Cardiac septum (tissue), 1 donor: Measurements from ENCODE around the gene GFY. TPM values are rescaled to one million over a fixed set of nuclear protein-coding genes. Genes with fewer than 3 reads are reported as not detected.
"Not testable (repeated sequence)": the region's sequence is repeated elsewhere in the genome, so short reads cannot be mapped to it uniquely, and the experiment has no call there.

ENCODE experiments used
- DNase-seq: peaks from one replicate; pipeline ENCODE4 v3.0.0-alpha.2; 2020; ENCODE audit warnings: low spot score
- intact Hi-C: fragments of 100-400 bp; cut with DNase I; formaldehyde crosslinking; loops from one replicate; pipeline ENCODE4 v1.14.0; 2022
- total RNA-seq: library from RNA; stranded (reverse); fragmentation: NEBNext Ultra II Directional; extraction: Animal tissue kit (Norgen Biotek cat#: 25700); gene quantifications from one replicate; pipeline ENCODE4 v1.2.1, GENCODE V29; 2021
- donor health status: DM: no; HTN: no; CAD: no.

GFY gene
- total RNA-seq, 1 donor from 2014 or later = not detected

- intact Hi-C loops = no loop called here
- no peak for DNase-seq
These were observed 16.2 kb downstream of the GFY start, which contains the start of gene SLC17A7 for GRCh38 chr19:49441210-49441959. SLC17A7 (minus strand) TSS chr19:49441527; CDS start chr19:49441379, 148 bp downstream.

GRCh38 chr19:49441960-49442350, 16.8 kb downstream of the GFY start:
- DNase-seq = no peak
- intact Hi-C loops = loop anchor here (2.0 kb wide), 1 partner anchor 79 kb away; the partner anchor contains the start of genes DKKL1 and TEAD2

DNA sequence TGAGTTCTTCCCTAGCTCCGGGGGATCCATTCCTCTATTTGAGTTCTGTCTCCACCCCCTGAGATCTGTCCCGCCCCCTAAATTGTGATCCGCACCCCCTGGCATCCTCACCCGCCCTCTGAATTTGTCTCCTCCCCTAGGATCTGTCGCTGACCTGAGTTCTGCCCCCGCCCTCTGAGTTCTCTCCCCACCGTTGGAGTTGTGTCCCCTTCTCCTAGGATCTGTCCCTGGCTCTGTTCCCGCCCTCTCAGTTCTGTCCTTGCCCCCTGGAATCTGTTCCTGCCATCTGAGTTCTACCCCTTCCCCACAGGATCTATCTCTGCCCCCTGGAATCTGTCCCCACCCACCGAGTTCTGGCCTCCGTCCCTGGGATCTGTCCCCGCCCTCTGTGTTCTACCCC, 17.2 kb downstream of the GFY start:
- DNase-seq = no peak
- intact Hi-C loops = loop anchor here (2.0 kb wide), 1 partner anchor 80 kb away; the partner anchor contains the start of genes DKKL1 and TEAD2

DNA sequence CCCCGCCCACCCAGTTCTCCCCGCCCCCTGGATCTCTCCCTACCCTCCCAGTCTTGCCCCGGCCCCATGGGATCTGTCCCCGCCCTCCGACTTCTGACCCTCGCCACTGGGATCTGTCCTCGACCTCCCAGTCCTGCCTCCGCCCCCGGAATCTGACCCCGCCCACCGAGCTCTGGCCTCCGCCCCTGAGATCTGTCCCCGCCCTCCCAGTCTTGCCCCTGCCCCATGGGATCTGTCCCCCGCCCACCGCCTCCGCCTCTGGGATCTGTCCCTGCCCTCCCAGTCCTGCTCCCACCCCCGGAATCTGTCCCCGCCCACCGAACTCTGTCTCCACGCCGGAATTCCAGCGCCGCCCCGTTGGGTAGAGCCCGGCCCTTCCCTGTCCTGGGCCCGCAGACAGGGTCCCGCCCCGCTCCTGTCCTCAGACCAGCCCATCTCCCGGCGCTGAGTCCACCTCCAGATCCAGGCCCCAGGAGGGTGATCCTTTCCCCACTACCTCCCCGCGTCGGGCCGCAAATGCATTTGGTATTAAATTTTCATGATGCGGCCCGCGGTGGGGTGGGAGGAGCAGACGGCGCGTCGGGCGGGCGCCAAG, 17.7 kb downstream of the GFY start:
- DNase-seq = peak; percentile 96
- intact Hi-C loops = loop anchor here (1.0 to 2.0 kb wide), 2 partner anchors 51 to 80 kb away; partner anchors contain the start of genes DKKL1 and TEAD2

DNA sequence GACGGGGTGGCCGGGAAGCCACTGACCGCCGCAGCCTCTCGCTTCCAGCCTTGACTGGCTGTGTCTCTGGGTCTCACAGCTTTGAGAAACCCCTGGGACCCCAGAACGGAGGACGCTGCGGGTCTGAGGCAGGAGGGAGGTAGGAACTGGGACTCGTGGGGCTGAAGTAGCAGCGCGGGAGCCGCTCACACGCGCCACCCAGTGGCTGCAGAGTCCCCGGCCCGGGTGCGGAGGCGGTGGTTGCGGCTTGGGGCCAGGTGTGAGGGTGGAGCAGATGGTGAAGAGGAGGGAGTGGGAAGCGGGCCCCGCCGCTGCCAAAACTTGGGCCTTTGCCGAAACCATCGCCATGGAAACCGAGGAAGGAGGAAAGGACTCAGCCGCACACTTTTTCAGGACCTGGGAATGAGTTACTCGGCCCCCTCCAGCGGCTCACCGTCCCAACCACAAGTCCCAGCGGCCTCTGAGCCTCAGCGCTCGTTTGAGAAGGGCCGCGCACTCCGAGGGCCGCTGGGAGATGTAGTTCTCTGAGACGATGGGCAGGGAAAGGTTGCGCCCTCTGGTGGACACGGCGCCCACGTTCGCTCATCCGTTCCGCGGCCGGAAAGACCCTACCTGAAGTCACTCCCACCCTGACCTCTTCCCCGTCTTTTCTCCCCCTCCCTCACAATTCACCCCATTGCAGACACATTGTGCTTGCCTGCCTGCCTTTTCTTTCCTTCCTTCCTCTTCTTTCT, 18.3 kb downstream of the GFY start:
- intact Hi-C loops = loop anchor here (1.0 to 2.0 kb wide), 2 partner anchors 51 to 81 kb away; partner anchors contain the start of genes DKKL1 and TEAD2
- peak; percentile 96 for DNase-seq

DNA sequence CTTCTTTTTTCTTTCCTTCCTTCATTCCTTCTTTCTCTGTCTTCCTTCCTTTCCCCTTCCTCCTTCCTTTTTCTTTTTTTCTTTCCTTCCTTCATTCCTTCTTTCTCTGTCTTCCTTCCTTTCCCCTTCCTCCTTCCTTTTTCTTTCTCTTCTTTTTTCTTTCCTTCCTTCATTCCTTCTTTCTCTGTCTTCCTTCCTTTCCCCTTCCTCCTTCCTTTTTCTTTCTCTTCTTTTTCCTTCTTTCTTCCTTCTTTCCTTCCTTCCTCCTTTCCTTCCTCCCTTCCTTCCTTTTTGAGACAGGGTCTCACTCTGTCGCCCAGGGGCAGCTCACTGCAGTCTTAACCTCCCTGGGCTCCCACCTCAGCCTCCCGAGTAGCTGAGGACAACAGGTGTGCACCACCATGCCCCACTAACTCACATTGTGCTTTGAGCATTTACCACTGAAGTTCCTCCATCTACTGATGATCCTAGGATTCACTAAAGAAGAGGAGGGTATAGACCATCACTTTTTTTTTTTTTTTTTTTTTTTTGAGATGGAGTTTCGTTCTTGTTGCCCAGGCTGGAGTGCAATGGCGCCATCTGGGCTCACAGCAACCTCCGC, 19.0 kb downstream of the GFY start:
- DNase-seq, intact Hi-C loops: not testable (repeated sequence)

DNA sequence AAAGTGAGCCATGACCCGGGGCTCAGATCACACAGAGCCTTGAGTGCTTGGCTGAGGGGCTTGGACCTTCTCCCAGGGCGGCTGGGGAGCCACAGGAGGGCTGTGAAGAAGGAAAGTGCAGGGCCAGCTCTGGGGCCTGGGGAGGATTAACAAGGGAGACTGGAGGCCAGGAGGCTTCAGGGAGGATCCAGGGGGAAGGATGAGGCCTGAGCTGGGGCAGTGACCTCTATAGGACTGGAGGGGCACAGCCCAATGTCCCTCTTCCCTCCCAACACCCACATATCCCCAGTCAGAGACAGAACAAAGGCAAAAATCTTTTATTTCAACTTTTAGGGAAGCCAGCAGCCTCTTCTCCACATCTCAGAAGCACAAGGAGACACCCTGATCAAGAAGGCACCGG, 20.8 kb downstream of the GFY start:
- intact Hi-C loops = no loop called here

DNA sequence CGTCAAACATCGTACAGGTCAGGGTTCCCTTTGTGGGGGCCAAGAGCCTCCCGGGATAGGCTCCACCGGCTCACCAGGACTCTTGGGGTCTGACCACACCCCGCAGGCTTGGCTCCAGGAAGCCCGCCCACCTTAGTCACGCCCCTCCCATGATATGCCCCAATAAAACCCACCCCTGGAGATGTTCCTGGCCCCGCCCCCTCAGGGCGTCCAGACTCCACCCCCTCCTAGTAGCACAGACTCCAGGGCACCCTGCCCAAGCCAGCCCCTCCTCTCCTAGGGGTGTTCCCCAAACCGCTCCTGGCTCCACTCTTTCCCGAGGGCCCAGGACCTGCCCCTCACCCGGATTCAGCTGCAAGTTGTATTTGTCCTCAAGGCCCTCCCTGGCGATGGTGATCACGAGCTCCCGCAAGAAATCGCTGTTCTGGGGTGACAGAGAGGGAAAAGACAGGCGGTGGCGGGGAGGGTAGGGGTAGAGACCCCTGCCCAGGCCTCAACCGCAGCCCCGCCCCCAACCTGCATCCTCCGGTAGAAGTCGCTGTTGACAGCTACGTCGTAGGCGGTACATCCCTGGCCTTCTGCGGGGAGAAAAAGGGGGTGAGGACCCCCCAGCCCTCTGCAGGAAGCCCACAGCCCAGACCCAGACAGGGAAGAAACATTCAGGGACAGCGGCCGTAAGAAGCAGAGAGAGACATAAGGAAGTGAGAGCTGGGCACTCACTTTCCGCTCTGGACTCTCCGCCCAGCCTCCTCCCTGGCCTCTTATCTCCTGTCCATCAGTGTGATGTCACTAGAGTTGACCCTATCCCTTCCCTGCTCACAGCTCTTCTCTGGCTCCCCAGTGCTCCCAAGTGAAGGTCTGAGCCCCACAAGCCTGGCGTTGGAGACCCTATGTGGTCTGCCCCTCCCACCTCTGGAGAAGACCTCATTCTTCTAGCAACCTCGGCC, 22.6 kb downstream of the GFY start:
- intact Hi-C loops = no loop called here
- DNase-seq = no peak

More for the DNA sequence above, 20.8 kb downstream of the GFY start:
- no peak for DNase-seq

DNA sequence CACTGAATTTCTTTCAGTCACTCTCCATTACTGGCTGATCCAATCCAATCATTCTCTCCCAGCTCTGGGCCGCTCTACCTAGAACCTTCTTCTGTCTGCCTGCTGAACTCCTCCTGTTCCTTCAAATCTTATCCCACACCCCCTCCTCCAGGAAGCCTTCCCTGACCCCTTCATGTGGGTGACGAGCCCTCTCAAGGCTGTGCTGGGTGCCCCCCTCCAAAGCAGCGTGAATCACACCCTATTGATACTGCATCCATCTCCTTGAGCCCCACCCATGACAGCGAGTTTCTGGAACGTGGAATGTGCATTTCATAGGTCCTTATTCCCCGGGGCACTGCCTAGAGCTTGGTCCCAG, 23.2 kb downstream of the GFY start:
- intact Hi-C loops = no loop called here
- DNase-seq = no peak

- intact Hi-C loops = loop anchor here (5.0 kb wide), 1 partner anchor 37 kb away; the partner anchor contains the start of gene RPL13A
- no peak for DNase-seq
These were observed 25.2 kb downstream of the GFY start for GRCh38 chr19:49450405-49450804.

- peak; percentile 95 for DNase-seq
These were observed 26.4 kb downstream of the GFY start, which contains the start of gene PIH1D1 for GRCh38 chr19:49451430-49452181. PIH1D1 (minus strand) TSS chr19:49451814; CDS start chr19:49451574, 240 bp downstream.

DNA sequence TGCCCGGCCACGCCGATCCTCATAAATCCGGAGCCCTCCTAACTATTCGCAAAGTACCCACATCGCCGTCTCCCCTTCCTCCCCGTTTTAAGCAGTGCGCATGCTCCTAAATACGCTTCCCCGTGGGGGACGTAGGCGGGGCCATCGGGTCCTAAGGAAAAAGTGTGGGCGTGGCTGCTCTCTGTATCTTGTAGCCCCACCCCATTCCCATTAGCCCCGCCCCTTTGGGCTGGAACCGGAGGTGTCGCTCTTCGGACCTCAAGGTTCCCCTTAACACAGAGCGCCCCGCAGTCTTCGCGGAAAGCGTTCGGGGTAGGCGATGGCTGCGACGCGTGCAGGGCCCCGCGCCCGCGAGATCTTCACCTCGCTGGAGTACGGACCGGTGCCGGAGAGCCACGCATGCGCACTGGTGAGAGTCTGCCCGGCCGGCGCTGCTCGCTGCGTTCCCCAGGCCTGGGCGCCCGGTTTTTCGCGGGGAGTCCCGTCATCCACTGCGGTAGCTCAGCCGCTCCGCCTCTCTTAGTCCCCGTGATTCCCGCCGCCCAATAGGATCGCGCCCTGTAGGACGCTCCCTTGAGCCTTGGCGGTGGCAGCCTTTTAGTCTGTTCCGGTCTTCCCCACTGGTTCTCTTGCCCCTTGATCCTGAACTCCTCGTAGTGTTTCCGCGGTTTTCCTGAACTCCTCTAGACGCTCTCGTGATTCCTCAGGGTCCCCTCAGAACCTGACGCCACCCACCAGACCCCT, 28.0 kb downstream of the GFY start, which contains the start of gene ALDH16A1:
TSS of gene ALDH16A1 (plus strand) at position 213 of the 744 bp plus-strand sequence. CDS start at position 320, 107 bp downstream.
- DNase-seq = peak; percentile 99
- intact Hi-C loops = loop anchor here (5.0 kb wide), 1 partner anchor 34 kb away; the partner anchor contains the start of gene RPL13A

More at GRCh38 chr19:49451430-49452181, 26.4 kb downstream of the GFY start, which contains the start of gene PIH1D1:
- intact Hi-C loops = loop anchor here (5.0 kb wide), 1 partner anchor 36 kb away; the partner anchor contains the start of gene RPL13A

- DNase-seq = no peak
- intact Hi-C loops = loop anchor here (5.0 kb wide), 1 partner anchor 34 kb away; the partner anchor contains the start of gene RPL13A
These were observed 28.6 kb downstream of the GFY start for GRCh38 chr19:49453757-49454240.

GRCh38 chr19:49455773-49456172, 30.6 kb downstream of the GFY start:
- no peak for DNase-seq
- intact Hi-C loops = no loop called here

DNA sequence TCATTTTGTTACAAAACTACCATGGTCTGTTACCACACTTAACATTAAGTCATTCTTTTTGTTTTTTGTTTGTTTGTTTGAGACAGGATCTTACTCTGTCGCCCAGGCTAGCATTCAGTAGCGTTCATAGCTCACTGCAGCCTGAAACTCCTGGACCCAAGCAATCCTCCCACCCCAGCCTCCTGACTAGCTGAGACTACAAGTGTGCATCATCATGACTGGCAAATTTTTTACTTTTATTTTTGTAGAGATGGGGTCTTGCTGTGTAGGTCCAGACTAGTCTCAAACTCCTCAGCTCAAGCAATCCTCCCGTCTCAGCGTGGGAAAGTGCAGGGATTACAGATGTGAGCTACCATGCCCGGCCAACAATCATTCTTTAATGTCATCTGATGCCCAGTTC, 31.1 kb downstream of the GFY start:
- DNase-seq = no peak
- intact Hi-C loops = no loop called here

DNA sequence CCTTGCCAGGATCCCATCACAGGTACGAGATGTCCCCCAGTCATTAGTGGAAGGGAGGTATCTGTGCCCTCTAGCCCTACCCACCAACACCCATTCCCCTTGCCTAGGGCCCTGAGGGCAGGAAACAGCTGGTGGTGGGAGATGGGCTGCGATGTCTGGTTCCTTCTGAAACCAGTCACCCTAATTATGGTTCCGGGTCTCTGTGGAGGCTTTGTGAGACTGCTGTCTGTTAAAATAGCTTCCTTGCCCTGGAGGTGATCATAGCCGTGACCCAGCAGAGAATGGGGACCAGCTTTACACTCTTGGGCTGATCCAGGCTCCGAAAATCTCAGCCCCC, 33.3 kb downstream of the GFY start:
- no peak for DNase-seq
- intact Hi-C loops = no loop called here

GRCh38 chr19:49459388-49459787, 34.2 kb downstream of the GFY start:
- intact Hi-C loops = no loop called here
- no peak for DNase-seq
